ENCODE data around the gene ELANE.

- TF ChIP-seq, protein P1, sequence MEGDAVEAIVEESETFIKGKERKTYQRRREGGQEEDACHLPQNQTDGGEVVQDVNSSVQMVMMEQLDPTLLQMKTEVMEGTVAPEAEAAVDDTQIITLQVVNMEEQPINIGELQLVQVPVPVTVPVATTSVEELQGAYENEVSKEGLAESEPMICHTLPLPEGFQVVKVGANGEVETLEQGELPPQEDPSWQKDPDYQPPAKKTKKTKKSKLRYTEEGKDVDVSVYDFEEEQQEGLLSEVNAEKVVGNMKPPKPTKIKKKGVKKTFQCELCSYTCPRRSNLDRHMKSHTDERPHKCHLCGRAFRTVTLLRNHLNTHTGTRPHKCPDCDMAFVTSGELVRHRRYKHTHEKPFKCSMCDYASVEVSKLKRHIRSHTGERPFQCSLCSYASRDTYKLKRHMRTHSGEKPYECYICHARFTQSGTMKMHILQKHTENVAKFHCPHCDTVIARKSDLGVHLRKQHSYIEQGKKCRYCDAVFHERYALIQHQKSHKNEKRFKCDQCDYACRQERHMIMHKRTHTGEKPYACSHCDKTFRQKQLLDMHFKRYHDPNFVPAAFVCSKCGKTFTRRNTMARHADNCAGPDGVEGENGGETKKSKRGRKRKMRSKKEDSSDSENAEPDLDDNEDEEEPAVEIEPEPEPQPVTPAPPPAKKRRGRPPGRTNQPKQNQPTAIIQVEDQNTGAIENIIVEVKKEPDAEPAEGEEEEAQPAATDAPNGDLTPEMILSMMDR (IDR thresholded peaks at IDR 0.05; ENCODE audit: low read depth, low read length), result no peak
- TF ChIP-seq POLR2A (IDR thresholded peaks at IDR 0.05; ENCODE audit: extremely low read depth, insufficient read length) (peak; percentile 80), MYC (IDR thresholded peaks at IDR 0.05; ENCODE audit: low read depth, low read length) (no peak), MAX (IDR thresholded peaks at IDR 0.05; ENCODE audit: low read depth, low read length) (no peak)
These were observed 24.3 kb upstream of the ELANE start, which contains the start of gene AZU1 for GRCh38 chr19:827710-828321.

All from NB4 (cell line).